ENCODE measurements around the gene MVP.

DNA sequence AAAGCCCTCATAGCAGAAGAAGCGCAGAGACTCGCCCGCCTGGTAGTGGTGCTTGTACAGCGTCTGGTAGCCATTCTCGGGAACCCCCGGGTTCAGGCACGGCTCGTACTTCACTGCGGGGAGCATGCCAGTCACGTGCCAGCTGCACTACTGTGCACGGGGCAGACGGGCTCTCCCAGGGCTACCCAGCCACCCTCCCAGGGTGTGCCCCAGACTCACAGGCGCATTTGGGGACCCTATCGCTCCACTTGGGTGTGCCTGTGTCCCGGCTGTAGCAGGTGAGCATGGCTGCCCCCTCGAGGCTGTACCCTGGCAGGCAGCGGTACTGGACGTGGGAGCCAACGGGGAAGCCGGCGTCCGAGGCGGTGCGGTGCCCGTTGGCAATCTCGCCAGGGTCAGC lies 53.1 kb downstream of the MVP start:
- TF ChIP-seq, protein P1, sequence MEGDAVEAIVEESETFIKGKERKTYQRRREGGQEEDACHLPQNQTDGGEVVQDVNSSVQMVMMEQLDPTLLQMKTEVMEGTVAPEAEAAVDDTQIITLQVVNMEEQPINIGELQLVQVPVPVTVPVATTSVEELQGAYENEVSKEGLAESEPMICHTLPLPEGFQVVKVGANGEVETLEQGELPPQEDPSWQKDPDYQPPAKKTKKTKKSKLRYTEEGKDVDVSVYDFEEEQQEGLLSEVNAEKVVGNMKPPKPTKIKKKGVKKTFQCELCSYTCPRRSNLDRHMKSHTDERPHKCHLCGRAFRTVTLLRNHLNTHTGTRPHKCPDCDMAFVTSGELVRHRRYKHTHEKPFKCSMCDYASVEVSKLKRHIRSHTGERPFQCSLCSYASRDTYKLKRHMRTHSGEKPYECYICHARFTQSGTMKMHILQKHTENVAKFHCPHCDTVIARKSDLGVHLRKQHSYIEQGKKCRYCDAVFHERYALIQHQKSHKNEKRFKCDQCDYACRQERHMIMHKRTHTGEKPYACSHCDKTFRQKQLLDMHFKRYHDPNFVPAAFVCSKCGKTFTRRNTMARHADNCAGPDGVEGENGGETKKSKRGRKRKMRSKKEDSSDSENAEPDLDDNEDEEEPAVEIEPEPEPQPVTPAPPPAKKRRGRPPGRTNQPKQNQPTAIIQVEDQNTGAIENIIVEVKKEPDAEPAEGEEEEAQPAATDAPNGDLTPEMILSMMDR (IDR thresholded peaks at IDR 0.05), result no peak
- TF ChIP-seq POLR2A (IDR thresholded peaks at IDR 0.05), result no peak
